ENCODE data around the gene NAMPT.

Gene NAMPT

GRCh38 chr7:106273009-106273668, 11.6 kb downstream of the NAMPT start:
- H3K27ac ChIP-seq (ENCODE audit: low read depth, low read length), result no peak overlapping the region
- H3K9me2 ChIP-seq (replicated peaks; ENCODE audit: control insufficient read depth, low read length), result no peaks in the 10 kb centered on the region
- peaks cover 30% of the 10 kb centered on the region for H3K79me2 ChIP-seq (ENCODE audit: control insufficient read depth, low read length)
- H3K9me3 ChIP-seq (ENCODE audit: control insufficient read depth, insufficient read depth, low read length), result no peaks in the 10 kb centered on the region
- H3K36me3 ChIP-seq (ENCODE audit: control insufficient read depth, low read length), result peaks cover 97% of the 10 kb centered on the region
- no peaks in the 10 kb centered on the region for H3F3A ChIP-seq (ENCODE audit: control insufficient read depth, insufficient read depth)
- TF ChIP-seq EZH2phosphoT487 (IDR thresholded peaks at IDR 0.05; ENCODE audit: borderline replicate concordance, low read length) (no peak), CTCF (IDR thresholded peaks at IDR 0.05; ENCODE audit: low read depth, low read length, poor library complexity, severe bottlenecking) (no peak)
- H3K27me3 ChIP-seq (ENCODE audit: control insufficient read depth, low read length), result no peaks in the 10 kb centered on the region
- H3K4me3 ChIP-seq (ENCODE audit: low read length), result no peak overlapping the region
- no peaks in the 10 kb centered on the region; the same call in 1 of the 2 replicates for H4K20me1 ChIP-seq (ENCODE audit: control insufficient read depth, insufficient read depth, low read depth, low read length)
- no peak overlapping the region for H3K4me2 ChIP-seq (ENCODE audit: low read length)
- H3K4me1 ChIP-seq (ENCODE audit: control insufficient read depth, low read length), result no peaks in the 10 kb centered on the region

GRCh38 chr7:106270122-106270977, 14.4 kb downstream of the NAMPT start:
- Histone ChIP-seq H3K4me3 (ENCODE audit: low read length) (no peak overlapping the region), H3K36me3 (ENCODE audit: control insufficient read depth, low read length) (peaks cover 93% of the 10 kb centered on the region), H3K9me2 (replicated peaks; ENCODE audit: control insufficient read depth, low read length) (no peaks in the 10 kb centered on the region), H3K27me3 (ENCODE audit: control insufficient read depth, low read length) (no peaks in the 10 kb centered on the region), H4K20me1 (ENCODE audit: control insufficient read depth, insufficient read depth, low read depth, low read length) (no peaks in the 10 kb centered on the region), H3K27ac (ENCODE audit: low read depth, low read length) (no peak overlapping the region), H3K79me2 (ENCODE audit: control insufficient read depth, low read length) (peaks cover 5% of the 10 kb centered on the region; the same call in 1 of the 2 replicates), H3F3A (ENCODE audit: control insufficient read depth, insufficient read depth) (no peaks in the 10 kb centered on the region), H3K4me1 (ENCODE audit: control insufficient read depth, low read length) (no peaks in the 10 kb centered on the region), H3K4me2 (ENCODE audit: low read length) (no peak overlapping the region), H3K9me3 (ENCODE audit: control insufficient read depth, insufficient read depth, low read length) (no peaks in the 10 kb centered on the region)
- TF ChIP-seq CTCF (IDR thresholded peaks at IDR 0.05; ENCODE audit: low read depth, low read length, poor library complexity, severe bottlenecking) (no peak), EZH2phosphoT487 (IDR thresholded peaks at IDR 0.05; ENCODE audit: borderline replicate concordance, low read length) (no peak)

GRCh38 chr7:106269254-106269961, 15.4 kb downstream of the NAMPT start:
- TF ChIP-seq EZH2phosphoT487 (IDR thresholded peaks at IDR 0.05; ENCODE audit: borderline replicate concordance, low read length) (no peak), CTCF (IDR thresholded peaks at IDR 0.05; ENCODE audit: low read depth, low read length, poor library complexity, severe bottlenecking) (no peak)
- Histone ChIP-seq H3K27me3 (ENCODE audit: control insufficient read depth, low read length) (no peaks in the 10 kb centered on the region), H3K4me1 (ENCODE audit: control insufficient read depth, low read length) (no peaks in the 10 kb centered on the region), H4K20me1 (ENCODE audit: control insufficient read depth, insufficient read depth, low read depth, low read length) (no peaks in the 10 kb centered on the region), H3K36me3 (ENCODE audit: control insufficient read depth, low read length) (peaks cover 92% of the 10 kb centered on the region), H3K9me2 (replicated peaks; ENCODE audit: control insufficient read depth, low read length) (no peaks in the 10 kb centered on the region), H3F3A (ENCODE audit: control insufficient read depth, insufficient read depth) (no peaks in the 10 kb centered on the region), H3K4me3 (ENCODE audit: low read length) (no peak overlapping the region), H3K27ac (ENCODE audit: low read depth, low read length) (no peak overlapping the region), H3K4me2 (ENCODE audit: low read length) (no peak overlapping the region), H3K79me2 (ENCODE audit: control insufficient read depth, low read length) (0 out of 2 replicates have a peak, but pooled peaks cover 2% of the 10 kb centered on the region), H3K9me3 (ENCODE audit: control insufficient read depth, insufficient read depth, low read length) (no peaks in the 10 kb centered on the region)
